ENCODE results near the gene SMIM13.

DNA sequence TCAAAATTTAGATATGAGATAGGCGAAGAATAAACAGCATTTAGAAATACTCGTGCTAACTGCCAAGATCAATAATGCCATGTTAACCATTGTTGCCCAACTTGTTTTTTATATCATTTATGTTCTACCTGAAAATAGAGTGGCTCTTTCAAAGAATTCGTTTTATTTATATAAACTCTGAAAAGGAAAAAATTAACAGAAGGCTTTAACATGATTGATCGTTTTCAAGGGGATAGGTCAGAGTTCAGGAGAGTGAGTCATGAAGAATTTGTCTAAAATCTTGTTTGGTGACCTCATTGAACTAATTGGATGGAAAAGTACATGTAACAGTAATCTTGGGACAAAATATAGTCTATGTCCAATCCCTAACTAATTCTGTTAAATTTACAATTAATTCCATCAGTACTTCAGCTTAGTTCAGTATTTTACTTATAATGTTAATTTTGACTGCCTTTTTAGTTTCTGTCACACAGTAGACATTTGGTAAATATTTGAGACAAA is 38.5 kb upstream of the SMIM13 start:
- TF ChIP-seq CTCF (IDR thresholded peaks at IDR 0.05) (no peak), POLR2A (IDR thresholded peaks at IDR 0.05) (no peak), POLR2AphosphoS5 (IDR thresholded peaks at IDR 0.05) (no peak)
